ENCODE measurements around the gene CCDC138. TPM values are rescaled to one million over a fixed set of nuclear protein-coding genes. Genes with fewer than 3 reads are reported as not detected.

The CCDC138 gene
- total RNA-seq, 1 experiment from 2014 or later: 10.6 TPM

DNA sequence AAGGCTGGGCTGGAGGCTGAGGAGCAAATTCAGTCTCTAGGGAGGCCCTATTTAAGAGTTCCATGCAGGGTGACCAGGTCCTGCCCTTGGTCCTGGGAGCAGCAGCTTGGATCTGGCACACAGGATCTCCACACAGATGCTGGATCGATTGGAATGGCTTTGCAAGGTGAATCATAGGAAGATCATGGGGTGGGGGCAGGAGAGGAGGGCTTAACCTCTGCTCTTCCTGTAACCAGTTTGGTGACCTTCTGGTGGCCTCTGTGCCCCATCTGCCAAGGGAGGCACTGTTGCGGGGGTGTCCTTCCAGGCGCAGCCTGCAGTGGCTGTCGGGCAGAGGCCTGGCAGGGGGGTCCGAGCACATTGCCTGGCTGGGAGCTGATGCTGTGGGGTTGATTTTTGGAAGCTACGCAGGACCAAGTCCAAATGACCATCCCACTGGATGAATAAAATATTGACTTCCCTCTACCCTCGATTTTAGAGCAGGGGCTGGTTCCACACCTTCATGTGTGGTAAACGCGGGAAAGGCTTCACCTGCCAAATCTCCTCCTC is 122.8 kb downstream of the CCDC138 start:
- intact Hi-C loops (cut with micrococcal nuclease): no loop called here
- POLR2A ChIA-PET (ENCODE audit: unreplicated experiment): no interaction called here
- TF ChIP-seq EZH2 (IDR thresholded peaks at IDR 0.05; ENCODE audit: low read length, unreplicated experiment): no peak
- TF ChIP-seq, protein P1, sequence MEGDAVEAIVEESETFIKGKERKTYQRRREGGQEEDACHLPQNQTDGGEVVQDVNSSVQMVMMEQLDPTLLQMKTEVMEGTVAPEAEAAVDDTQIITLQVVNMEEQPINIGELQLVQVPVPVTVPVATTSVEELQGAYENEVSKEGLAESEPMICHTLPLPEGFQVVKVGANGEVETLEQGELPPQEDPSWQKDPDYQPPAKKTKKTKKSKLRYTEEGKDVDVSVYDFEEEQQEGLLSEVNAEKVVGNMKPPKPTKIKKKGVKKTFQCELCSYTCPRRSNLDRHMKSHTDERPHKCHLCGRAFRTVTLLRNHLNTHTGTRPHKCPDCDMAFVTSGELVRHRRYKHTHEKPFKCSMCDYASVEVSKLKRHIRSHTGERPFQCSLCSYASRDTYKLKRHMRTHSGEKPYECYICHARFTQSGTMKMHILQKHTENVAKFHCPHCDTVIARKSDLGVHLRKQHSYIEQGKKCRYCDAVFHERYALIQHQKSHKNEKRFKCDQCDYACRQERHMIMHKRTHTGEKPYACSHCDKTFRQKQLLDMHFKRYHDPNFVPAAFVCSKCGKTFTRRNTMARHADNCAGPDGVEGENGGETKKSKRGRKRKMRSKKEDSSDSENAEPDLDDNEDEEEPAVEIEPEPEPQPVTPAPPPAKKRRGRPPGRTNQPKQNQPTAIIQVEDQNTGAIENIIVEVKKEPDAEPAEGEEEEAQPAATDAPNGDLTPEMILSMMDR (conservative IDR thresholded peaks at IDR 0.05; ENCODE audit: low read depth, low read length): no peak
- no peak for TF ChIP-seq EZH2phosphoT487 (IDR thresholded peaks at IDR 0.05; ENCODE audit: borderline replicate concordance, low read length)

DNA sequence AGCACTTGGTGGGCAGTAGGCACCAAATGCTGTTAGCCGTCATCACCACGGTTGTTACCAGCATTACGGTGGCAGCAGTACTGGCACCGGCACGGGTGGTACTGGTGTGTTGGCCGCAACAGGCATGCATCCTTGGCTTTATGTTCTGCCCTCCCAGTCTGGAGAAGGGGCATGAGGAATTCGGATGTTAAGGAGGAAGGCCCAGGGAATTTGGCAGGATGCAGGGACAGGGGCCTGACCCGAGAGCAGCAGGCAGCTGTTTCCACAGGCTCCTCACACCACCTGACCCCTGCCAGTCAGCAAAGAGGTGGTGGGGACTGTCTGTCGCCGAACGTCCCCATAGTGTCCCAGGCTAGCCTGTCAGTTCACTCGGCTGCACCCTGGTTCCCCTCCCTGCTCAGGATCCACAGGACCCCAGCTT is 123.5 kb downstream of the CCDC138 start:
- TF ChIP-seq EZH2phosphoT487 (IDR thresholded peaks at IDR 0.05; ENCODE audit: borderline replicate concordance, low read length) (no peak), EZH2 (IDR thresholded peaks at IDR 0.05; ENCODE audit: low read length, unreplicated experiment) (no peak)
- TF ChIP-seq, protein P1 (conservative IDR thresholded peaks at IDR 0.05; ENCODE audit: low read depth, low read length): no peak
- no peak overlapping the region for H3K4me2 ChIP-seq (ENCODE audit: low read length)
- no peaks in the 10 kb centered on the region for H3K9me2 ChIP-seq (replicated peaks; ENCODE audit: low read length)
- H3K4me3 ChIP-seq (ENCODE audit: low read length): no peak overlapping the region
- no peaks in the 10 kb centered on the region for H4K20me1 ChIP-seq (ENCODE audit: low read length)
- H3K27ac ChIP-seq (ENCODE audit: low read length): no peak overlapping the region
- H3K79me2 ChIP-seq (ENCODE audit: low read length): no peaks in the 10 kb centered on the region
- ChIA-PET CTCF (no interaction called here), POLR2A (ENCODE audit: unreplicated experiment) (no interaction called here)
- no peak for DNase-seq
- intact Hi-C loops (cut with micrococcal nuclease): no loop called here
- H3F3A ChIP-seq (ENCODE audit: low read length, unreplicated experiment): no peaks in the 10 kb centered on the region
- H3K9me3 ChIP-seq (ENCODE audit: low read length): no peaks in the 10 kb centered on the region
- no peak for ATAC-seq
- H3K4me1 ChIP-seq (ENCODE audit: insufficient read depth, low read length): peaks cover 2% of the 10 kb centered on the region; the same call in 1 of the 2 replicates
- no peak overlapping the region for H3K9ac ChIP-seq (ENCODE audit: low read length)
- no peaks in the 10 kb centered on the region for H3K27me3 ChIP-seq (ENCODE audit: low read length)
- no peaks in the 10 kb centered on the region for H3K36me3 ChIP-seq (ENCODE audit: low read depth, low read length)
- no TSS peak for BruUV-seq (replicated peaks)
- H2AFZ ChIP-seq (ENCODE audit: low read length): no peak overlapping the region

More for the DNA sequence above, 122.8 kb downstream of the CCDC138 start:
- BruUV-seq (replicated peaks): no TSS peak
- Histone ChIP-seq H3K27ac (ENCODE audit: low read length) (no peak overlapping the region), H3K4me1 (ENCODE audit: insufficient read depth, low read length) (peaks cover 6% of the 10 kb centered on the region; the same call in 1 of the 2 replicates), H3K4me3 (ENCODE audit: low read length) (no peak overlapping the region), H4K20me1 (ENCODE audit: low read length) (no peaks in the 10 kb centered on the region), H3K9me2 (replicated peaks; ENCODE audit: low read length) (no peaks in the 10 kb centered on the region), H2AFZ (ENCODE audit: low read length) (no peak overlapping the region), H3K9ac (ENCODE audit: low read length) (no peak overlapping the region), H3F3A (ENCODE audit: low read length, unreplicated experiment) (no peaks in the 10 kb centered on the region), H3K79me2 (ENCODE audit: low read length) (no peaks in the 10 kb centered on the region), H3K36me3 (ENCODE audit: low read depth, low read length) (no peaks in the 10 kb centered on the region), H3K27me3 (ENCODE audit: low read length) (no peaks in the 10 kb centered on the region), H3K4me2 (ENCODE audit: low read length) (no peak overlapping the region), H3K9me3 (ENCODE audit: low read length) (no peaks in the 10 kb centered on the region)
- CTCF ChIA-PET: no interaction called here
- DNase-seq (no peak), ATAC-seq (no peak)

DNA sequence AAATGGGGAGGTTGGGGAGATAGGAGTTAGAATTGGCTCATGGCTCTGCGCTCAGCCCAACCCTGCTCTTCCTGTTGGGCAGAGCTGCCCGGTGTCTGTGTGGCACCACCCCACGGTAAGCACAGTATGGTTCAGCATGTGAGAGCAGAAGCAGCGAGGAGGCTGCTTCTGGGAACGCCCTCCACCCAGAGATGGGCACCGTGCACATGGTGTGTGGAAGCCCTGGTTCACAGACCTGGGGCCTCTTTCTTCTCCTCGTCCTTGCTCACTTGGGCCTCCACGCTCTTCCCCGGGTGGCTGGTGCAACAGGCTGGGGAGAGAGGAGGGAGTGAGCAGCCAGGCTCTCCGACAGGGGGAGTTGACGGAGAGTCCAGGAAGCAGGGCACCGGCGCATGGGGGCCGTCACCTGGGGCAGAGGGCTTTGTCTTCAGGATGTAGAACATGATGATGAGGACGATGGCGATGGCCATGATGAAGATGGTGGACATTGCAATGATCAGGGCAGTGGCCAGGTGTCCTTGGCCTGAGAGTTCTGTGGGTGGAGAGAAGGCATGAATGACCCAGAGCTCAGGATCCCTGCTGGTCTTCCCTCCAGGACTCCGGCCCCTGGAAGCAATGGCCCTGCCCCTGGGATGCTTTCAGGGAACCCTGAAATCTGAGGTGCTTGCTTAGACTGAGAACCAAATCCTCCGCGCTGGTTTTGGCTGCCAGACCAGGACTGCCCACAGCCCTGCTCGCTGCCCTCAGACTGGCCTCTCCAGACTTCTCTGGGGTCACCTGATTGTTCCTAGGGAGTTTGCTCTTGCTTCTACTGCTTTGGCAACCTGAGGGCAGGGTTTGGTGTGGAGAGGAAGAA is 124.2 kb downstream of the CCDC138 start:
- POLR2A ChIA-PET (ENCODE audit: unreplicated experiment): no interaction called here
- Histone ChIP-seq H3K4me3 (ENCODE audit: low read length) (no peak overlapping the region), H3K36me3 (ENCODE audit: low read depth, low read length) (no peaks in the 10 kb centered on the region), H3F3A (ENCODE audit: low read length, unreplicated experiment) (no peaks in the 10 kb centered on the region), H3K27me3 (ENCODE audit: low read length) (no peaks in the 10 kb centered on the region), H3K79me2 (ENCODE audit: low read length) (no peaks in the 10 kb centered on the region), H3K4me2 (ENCODE audit: low read length) (no peak overlapping the region), H3K9ac (ENCODE audit: low read length) (no peak overlapping the region), H3K4me1 (ENCODE audit: insufficient read depth, low read length) (no peaks in the 10 kb centered on the region), H2AFZ (ENCODE audit: low read length) (no peak overlapping the region), H3K9me3 (ENCODE audit: low read length) (no peaks in the 10 kb centered on the region), H3K27ac (ENCODE audit: low read length) (no peak overlapping the region), H4K20me1 (ENCODE audit: low read length) (no peaks in the 10 kb centered on the region), H3K9me2 (replicated peaks; ENCODE audit: low read length) (no peaks in the 10 kb centered on the region)
- DNase-seq (no peak), ATAC-seq (peak; percentile 24; the same call in 1 of the 2 replicates)
- no peak for TF ChIP-seq EZH2 (IDR thresholded peaks at IDR 0.05; ENCODE audit: low read length, unreplicated experiment)
- no peak for TF ChIP-seq EZH2phosphoT487 (IDR thresholded peaks at IDR 0.05; ENCODE audit: borderline replicate concordance, low read length)
- TF ChIP-seq, protein P1 (conservative IDR thresholded peaks at IDR 0.05; ENCODE audit: low read depth, low read length): no peak
- intact Hi-C loops (cut with micrococcal nuclease): no loop called here
- CTCF ChIA-PET: no interaction called here
- no TSS peak for BruUV-seq (replicated peaks)
